GM23338 (cell line): Measurements from ENCODE around the gene C14orf132. TPM values are rescaled to one million over a fixed set of nuclear protein-coding genes. Genes with fewer than 3 reads are reported as not detected.

Experiments used
- ATAC-seq: fragments of 200-7000 bp; cut with Tn5 transposase; 3 replicates; pipeline ENCODE4 v1.9.1; 2020
- DNase-seq: peaks from one replicate; pipeline ENCODE4 v3.0.0-alpha.2; 2015; ENCODE audit warnings: low spot score
- H2AFZ ChIP-seq: fragments of 200-600 bp; sonication (generic); 2 replicates; pipeline ENCODE4 v1.8.0; 2016; ENCODE audit warnings: antibody characterized with exemption, mild to moderate bottlenecking, moderate library complexity
- H3F3A ChIP-seq: fragments of 200-600 bp; sonication (generic); replicated peaks from 2 replicates; pipeline ENCODE4 v1.8.0; 2017; ENCODE audit warnings: antibody characterized with exemption, mixed run types, low read depth
- H3K27ac ChIP-seq: fragments of 200-600 bp; sonication (generic); 2 replicates; pipeline ENCODE4 v1.6.1; 2016; ENCODE audit warnings: low read depth
- H3K27me3 ChIP-seq: fragments of 200-600 bp; sonication (generic); 2 replicates; pipeline ENCODE4 v1.8.0; 2016; ENCODE audit warnings: mild to moderate bottlenecking, mixed run types, moderate library complexity; ENCODE audit not compliant: insufficient read depth
- H3K36me3 ChIP-seq: fragments of 200-600 bp; sonication (generic); 2 replicates; pipeline ENCODE4 v1.8.0; 2016; ENCODE audit warnings: mild to moderate bottlenecking; ENCODE audit not compliant: insufficient read depth
- H3K4me1 ChIP-seq: fragments of 200-600 bp; sonication (generic); 2 replicates; pipeline ENCODE4 v1.8.0; 2016; ENCODE audit warnings: mild to moderate bottlenecking, moderate library complexity; ENCODE audit not compliant: insufficient read depth
- H3K4me2 ChIP-seq: fragments of 200-600 bp; sonication (generic); 2 replicates; pipeline ENCODE4 v1.7.1; 2017; ENCODE audit warnings: mixed run types
- H3K4me3 ChIP-seq: fragments of 200-600 bp; sonication (generic); 2 replicates; pipeline ENCODE4 v1.6.1; 2016; ENCODE audit warnings: mixed run types
- H3K79me2 ChIP-seq: fragments of 200-600 bp; sonication (generic); replicated peaks from 2 replicates; pipeline ENCODE4 v1.8.0; 2017; ENCODE audit warnings: mild to moderate bottlenecking; ENCODE audit not compliant: insufficient read depth
- H3K9me2 ChIP-seq: fragments of 200-600 bp; sonication (generic); 2 replicates; pipeline ENCODE4 v1.8.0; 2017; ENCODE audit not compliant: insufficient read depth
- H4K20me1 ChIP-seq: fragments of 200-600 bp; sonication (generic); replicated peaks from 2 replicates; pipeline ENCODE4 v1.8.0; 2017; ENCODE audit warnings: mild to moderate bottlenecking; ENCODE audit not compliant: insufficient read depth
- H3K27ac Mint-ChIP-seq: 2 replicates; pipeline ENCODE4 v1.8.0; 2020; ENCODE audit warnings: inconsistent platforms, mild to moderate bottlenecking, moderate library complexity, mixed read lengths
- H3K27me3 Mint-ChIP-seq: 3 replicates; pipeline ENCODE4 v1.8.0; 2022; ENCODE audit warnings: low read depth, mild to moderate bottlenecking, moderate library complexity, mixed read lengths, inconsistent platforms; ENCODE audit not compliant: insufficient read depth, poor library complexity
- H3K36me3 Mint-ChIP-seq: 3 replicates; pipeline ENCODE4 v1.8.0; 2021; ENCODE audit warnings: low read depth, mild to moderate bottlenecking, inconsistent platforms, moderate library complexity, mixed read lengths
- H3K4me1 Mint-ChIP-seq: 3 replicates; pipeline ENCODE4 v1.8.0; 2020; ENCODE audit warnings: mild to moderate bottlenecking, inconsistent platforms, mixed read lengths
- H3K4me3 Mint-ChIP-seq: 3 replicates; pipeline ENCODE4 v1.8.0; 2021; ENCODE audit warnings: moderate library complexity, mild to moderate bottlenecking, inconsistent platforms, mixed read lengths
- H3K9me3 Mint-ChIP-seq: 3 replicates; pipeline ENCODE4 v1.8.0; 2020; ENCODE audit warnings: moderate library complexity, mild to moderate bottlenecking, inconsistent platforms, mixed read lengths
- CREB1 ChIP-seq: fragments of 250-450 bp; sonication (Bioruptor Pico); IDR thresholded peaks from 2 replicates; pipeline ENCODE4 v1.5.0; 2020; ENCODE audit warnings: low read depth, mild to moderate bottlenecking, moderate library complexity
- EZH2 ChIP-seq: fragments of 200-600 bp; sonication (generic); IDR thresholded peaks from one replicate; pipeline ENCODE4 v1.8.0; 2017; ENCODE audit warnings: antibody characterized with exemption, mild to moderate bottlenecking, low read depth; ENCODE audit not compliant: unreplicated experiment
- JUNB ChIP-seq: IDR thresholded peaks from one replicate; pipeline ENCODE4 v1.6.1; 2016; ENCODE audit warnings: antibody characterized with exemption; ENCODE audit not compliant: unreplicated experiment
- NANOG ChIP-seq: IDR thresholded peaks from 2 replicates; pipeline ENCODE4 v1.6.1; 2016; ENCODE audit warnings: antibody characterized with exemption, borderline replicate concordance
- STAT1 ChIP-seq: IDR thresholded peaks from one replicate; pipeline ENCODE4 v1.6.1; 2016; ENCODE audit warnings: antibody characterized with exemption; ENCODE audit not compliant: unreplicated experiment
- ZNF331 ChIP-seq: fragments of 250-450 bp; sonication (Bioruptor Pico); IDR thresholded peaks from 2 replicates; pipeline ENCODE4 v1.5.0; 2020; ENCODE audit warnings: low read depth, mild to moderate bottlenecking, moderate library complexity
- polyA plus RNA-seq: library from polyadenylated mRNA; unstranded; fragments of >200 nt; fragmentation: Nextera tagmentation; extraction: Ambion mirVana; gene quantifications from 2 replicates; pipeline ENCODE4 v1.2.1, GENCODE V29; 2016
- total RNA-seq: library from RNA; depleted of rRNA; stranded (reverse); fragments of >200 nt; shearing (Covaris generic); gene quantifications from 2 replicates; pipeline ENCODE4 v1.2.3, GENCODE V29; 2014
- TF ChIP-seq, protein P1 (sequence below): IDR thresholded peaks from 2 replicates; pipeline ENCODE4 v1.6.1; 2016; ENCODE audit warnings: antibody characterized with exemption
- TF ChIP-seq, protein P2 (sequence below): IDR thresholded peaks from one replicate; pipeline ENCODE4 v1.6.1; 2018; ENCODE audit warnings: antibody characterized with exemption; ENCODE audit not compliant: unreplicated experiment
- TF ChIP-seq, protein P3 (sequence below), 2 experiments: fragments of 200-600 bp in 1 of 2; sonication (generic) in 1 of 2; conservative IDR thresholded peaks; 2 replicates each; pipeline versions ENCODE4 v1.5.1 to v1.6.1; 2016 to 2017; ENCODE audit warnings: antibody characterized with exemption in 2 of 2, low read depth in 2 of 2, mild to moderate bottlenecking in 2 of 2, moderate library complexity in 1 of 2

Gene C14orf132
- total and polyA plus RNA-seq, 2 experiments from 2014 or later: 13.8 to 16.2 TPM

DNA sequence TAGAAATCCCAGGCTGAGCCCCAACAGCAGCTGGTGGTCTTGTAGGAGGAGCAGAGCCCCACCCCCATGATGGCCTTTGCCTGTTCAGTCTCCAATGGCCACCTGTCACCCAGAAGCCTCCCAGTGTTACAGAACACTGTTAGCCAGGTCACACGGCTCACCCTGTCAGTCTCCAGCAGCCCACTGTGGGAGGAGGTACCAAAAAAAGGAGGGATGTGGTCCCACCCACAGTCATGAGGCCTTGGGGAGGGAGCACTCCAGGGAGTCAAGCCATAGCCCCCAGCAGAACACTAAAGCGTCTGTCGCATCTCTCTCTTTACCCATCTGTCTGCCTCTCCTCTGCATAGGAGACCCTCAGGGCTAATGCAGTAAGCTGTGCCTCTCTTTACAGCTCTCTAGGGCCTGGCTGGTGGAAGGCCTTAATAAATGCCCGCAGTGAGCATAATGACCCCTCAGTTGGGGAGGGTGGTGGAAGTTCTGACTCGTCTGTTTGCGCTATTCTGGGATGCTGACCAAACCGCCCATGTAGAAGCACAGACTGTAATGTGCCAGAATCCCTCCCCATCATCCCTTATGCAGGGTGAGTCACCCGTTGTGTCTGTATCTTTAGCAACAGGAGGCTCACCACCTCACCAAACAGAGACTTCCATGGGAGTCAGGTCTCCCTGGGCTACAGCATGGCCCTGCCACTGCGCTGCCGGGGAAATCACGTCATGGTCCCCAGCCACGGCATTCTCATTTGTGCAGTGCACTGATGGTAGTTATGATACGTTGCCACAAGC lies 14.6 kb downstream of the C14orf132 start:
- H3K27ac Mint-ChIP-seq: no peak overlapping the region
- Histone ChIP-seq H2AFZ (no peak overlapping the region), H3K4me2 (no peak overlapping the region), H3K79me2 (no peaks in the 10 kb centered on the region; the same call in 1 of the 2 replicates), H3K4me1 (0 out of 2 replicates have a peak, but pooled peaks cover 4% of the 10 kb centered on the region), H4K20me1 (peaks cover 9% of the 10 kb centered on the region), H3K27ac (no peak overlapping the region), H3K27me3 (no peaks in the 10 kb centered on the region), H3F3A (no peaks in the 10 kb centered on the region), H3K4me3 (no peak overlapping the region), H3K36me3 (no peaks in the 10 kb centered on the region), H3K9me2 (no peaks in the 10 kb centered on the region; the same call in 1 of the 2 replicates)
- DNase-seq (no peak), ATAC-seq (no peak)
- no peaks in the 10 kb centered on the region for H3K9me3 Mint-ChIP-seq
- peaks cover 4% of the 10 kb centered on the region for H3K4me1 Mint-ChIP-seq
- TF ChIP-seq JUNB (no peak), CREB1 (CRISPR knock-in tag) (no peak)
- TF ChIP-seq, protein P1, sequence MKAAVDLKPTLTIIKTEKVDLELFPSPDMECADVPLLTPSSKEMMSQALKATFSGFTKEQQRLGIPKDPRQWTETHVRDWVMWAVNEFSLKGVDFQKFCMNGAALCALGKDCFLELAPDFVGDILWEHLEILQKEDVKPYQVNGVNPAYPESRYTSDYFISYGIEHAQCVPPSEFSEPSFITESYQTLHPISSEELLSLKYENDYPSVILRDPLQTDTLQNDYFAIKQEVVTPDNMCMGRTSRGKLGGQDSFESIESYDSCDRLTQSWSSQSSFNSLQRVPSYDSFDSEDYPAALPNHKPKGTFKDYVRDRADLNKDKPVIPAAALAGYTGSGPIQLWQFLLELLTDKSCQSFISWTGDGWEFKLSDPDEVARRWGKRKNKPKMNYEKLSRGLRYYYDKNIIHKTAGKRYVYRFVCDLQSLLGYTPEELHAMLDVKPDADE: no peak
- H3K36me3 Mint-ChIP-seq: no peaks in the 10 kb centered on the region; the same call in 2 of the 3 replicates
- H3K4me3 Mint-ChIP-seq: no peak overlapping the region
- peaks cover 11% of the 10 kb centered on the region for H3K27me3 Mint-ChIP-seq

DNA sequence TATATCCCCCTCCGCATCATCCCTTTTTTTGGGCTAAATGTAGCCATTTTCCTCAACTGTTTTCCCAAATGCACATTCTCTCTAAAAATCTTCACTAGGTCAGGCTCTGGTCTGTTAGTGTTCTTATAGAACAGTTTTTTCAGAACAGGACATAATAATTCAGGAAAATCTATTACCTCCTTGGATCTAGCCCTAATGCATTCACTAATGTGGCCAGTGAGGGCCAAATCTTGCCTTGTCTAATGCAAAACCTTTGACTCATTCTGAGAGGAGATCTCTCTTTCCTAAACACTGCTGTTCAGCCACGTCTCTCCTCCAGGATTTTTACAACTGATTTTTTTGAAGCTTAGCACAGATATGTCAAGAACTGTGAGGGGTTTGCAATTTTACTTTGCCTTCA lies 15.5 kb downstream of the C14orf132 start:
- Histone ChIP-seq H3K79me2 (no peaks in the 10 kb centered on the region), H3K27me3 (no peaks in the 10 kb centered on the region), H3K27ac (no peak overlapping the region), H4K20me1 (peaks cover 9% of the 10 kb centered on the region), H2AFZ (no peak overlapping the region), H3K9me2 (no peaks in the 10 kb centered on the region; the same call in 1 of the 2 replicates), H3F3A (no peaks in the 10 kb centered on the region), H3K4me1 (0 out of 2 replicates have a peak, but pooled peaks cover 4% of the 10 kb centered on the region), H3K4me3 (no peak overlapping the region), H3K4me2 (no peak overlapping the region), H3K36me3 (no peaks in the 10 kb centered on the region)
- Mint-ChIP-seq H3K27me3 (peaks cover 11% of the 10 kb centered on the region), H3K4me3 (no peak overlapping the region), H3K27ac (no peak overlapping the region), H3K9me3 (no peaks in the 10 kb centered on the region), H3K4me1 (peaks cover 4% of the 10 kb centered on the region), H3K36me3 (no peaks in the 10 kb centered on the region; the same call in 2 of the 3 replicates)
- DNase-seq: no peak
- ATAC-seq: no peak
- TF ChIP-seq CREB1 (CRISPR knock-in tag): no peak
- TF ChIP-seq, protein P1: no peak
- no peak for TF ChIP-seq NANOG
- no peak for TF ChIP-seq EZH2
- TF ChIP-seq STAT1: no peak
- TF ChIP-seq, protein P2, sequence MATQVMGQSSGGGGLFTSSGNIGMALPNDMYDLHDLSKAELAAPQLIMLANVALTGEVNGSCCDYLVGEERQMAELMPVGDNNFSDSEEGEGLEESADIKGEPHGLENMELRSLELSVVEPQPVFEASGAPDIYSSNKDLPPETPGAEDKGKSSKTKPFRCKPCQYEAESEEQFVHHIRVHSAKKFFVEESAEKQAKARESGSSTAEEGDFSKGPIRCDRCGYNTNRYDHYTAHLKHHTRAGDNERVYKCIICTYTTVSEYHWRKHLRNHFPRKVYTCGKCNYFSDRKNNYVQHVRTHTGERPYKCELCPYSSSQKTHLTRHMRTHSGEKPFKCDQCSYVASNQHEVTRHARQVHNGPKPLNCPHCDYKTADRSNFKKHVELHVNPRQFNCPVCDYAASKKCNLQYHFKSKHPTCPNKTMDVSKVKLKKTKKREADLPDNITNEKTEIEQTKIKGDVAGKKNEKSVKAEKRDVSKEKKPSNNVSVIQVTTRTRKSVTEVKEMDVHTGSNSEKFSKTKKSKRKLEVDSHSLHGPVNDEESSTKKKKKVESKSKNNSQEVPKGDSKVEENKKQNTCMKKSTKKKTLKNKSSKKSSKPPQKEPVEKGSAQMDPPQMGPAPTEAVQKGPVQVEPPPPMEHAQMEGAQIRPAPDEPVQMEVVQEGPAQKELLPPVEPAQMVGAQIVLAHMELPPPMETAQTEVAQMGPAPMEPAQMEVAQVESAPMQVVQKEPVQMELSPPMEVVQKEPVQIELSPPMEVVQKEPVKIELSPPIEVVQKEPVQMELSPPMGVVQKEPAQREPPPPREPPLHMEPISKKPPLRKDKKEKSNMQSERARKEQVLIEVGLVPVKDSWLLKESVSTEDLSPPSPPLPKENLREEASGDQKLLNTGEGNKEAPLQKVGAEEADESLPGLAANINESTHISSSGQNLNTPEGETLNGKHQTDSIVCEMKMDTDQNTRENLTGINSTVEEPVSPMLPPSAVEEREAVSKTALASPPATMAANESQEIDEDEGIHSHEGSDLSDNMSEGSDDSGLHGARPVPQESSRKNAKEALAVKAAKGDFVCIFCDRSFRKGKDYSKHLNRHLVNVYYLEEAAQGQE: no peak
- TF ChIP-seq, protein P3, sequence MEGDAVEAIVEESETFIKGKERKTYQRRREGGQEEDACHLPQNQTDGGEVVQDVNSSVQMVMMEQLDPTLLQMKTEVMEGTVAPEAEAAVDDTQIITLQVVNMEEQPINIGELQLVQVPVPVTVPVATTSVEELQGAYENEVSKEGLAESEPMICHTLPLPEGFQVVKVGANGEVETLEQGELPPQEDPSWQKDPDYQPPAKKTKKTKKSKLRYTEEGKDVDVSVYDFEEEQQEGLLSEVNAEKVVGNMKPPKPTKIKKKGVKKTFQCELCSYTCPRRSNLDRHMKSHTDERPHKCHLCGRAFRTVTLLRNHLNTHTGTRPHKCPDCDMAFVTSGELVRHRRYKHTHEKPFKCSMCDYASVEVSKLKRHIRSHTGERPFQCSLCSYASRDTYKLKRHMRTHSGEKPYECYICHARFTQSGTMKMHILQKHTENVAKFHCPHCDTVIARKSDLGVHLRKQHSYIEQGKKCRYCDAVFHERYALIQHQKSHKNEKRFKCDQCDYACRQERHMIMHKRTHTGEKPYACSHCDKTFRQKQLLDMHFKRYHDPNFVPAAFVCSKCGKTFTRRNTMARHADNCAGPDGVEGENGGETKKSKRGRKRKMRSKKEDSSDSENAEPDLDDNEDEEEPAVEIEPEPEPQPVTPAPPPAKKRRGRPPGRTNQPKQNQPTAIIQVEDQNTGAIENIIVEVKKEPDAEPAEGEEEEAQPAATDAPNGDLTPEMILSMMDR (conservative IDR thresholded peaks at IDR 0.05; ENCODE audit: low read depth in 2 of 2): no peak
- TF ChIP-seq ZNF331 (CRISPR knock-in tag): no peak
